ENCODE measurements around the gene IRAK2. TPM values are rescaled to one million over a fixed set of nuclear protein-coding genes. Genes with fewer than 3 reads are reported as not detected.

Gene IRAK2
- total RNA-seq, 5 donors from 2014 or later (not counting 1 experiment from before 2014, with no cell fraction given): 2.9 to 5.0 (median 3.7) TPM

- H3K36me3 ChIP-seq (ENCODE audit: control insufficient read depth in 2 of 2, extremely low read depth in 1 of 2, insufficient read depth in 1 of 2, low read length in 1 of 2): peaks cover 13 to 35% of the 10 kb centered on the region in 2 donors
- no peak overlapping the region for H3K4me3 ChIP-seq (ENCODE audit: control insufficient read depth in 1 of 2, extremely low read depth in 1 of 2, low read length in 1 of 2)
- 99% methylated on average over 17 of the region's 18 CpGs for WGBS (ENCODE audit: insufficient coverage)
- POLR2A ChIA-PET: interaction anchor here in 1 of 2 donors (0.6 kb wide), 1 partner anchor 1328 kb away, joined by 3 read pairs; the partner anchor contains the start of gene RAD18
- DNase-seq: no peak
- Mint-ChIP-seq H3K4me1 (peaks cover 10 to 21% (median 18%) of the 10 kb centered on the region in 3 donors), H3K4me3 (no peak overlapping the region), H3K36me3 (peaks cover 25% of the 10 kb centered on the region), H3K27ac (no peak overlapping the region), H3K9me3 (no peaks in the 10 kb centered on the region), H3K27me3 (no peaks in the 10 kb centered on the region)
- no peak overlapping the region for H3K27ac ChIP-seq (ENCODE audit: low read length)
- CTCF ChIA-PET: interaction anchor here in 1 of 2 donors (0.8 kb wide), 1 partner anchor 27 kb away, joined by 3 read pairs; no protein-coding TSS in a partner anchor
- no peak for ATAC-seq (replicated peaks in 1 of 4)
- H3K4me1 ChIP-seq (ENCODE audit: control insufficient read depth in 1 of 2, extremely low read depth in 1 of 2, insufficient read depth in 2 of 2, low read length in 2 of 2): peaks cover 0 to 8% of the 10 kb centered on the region in 2 experiments
- H3K9me3 ChIP-seq: no peaks in the 10 kb centered on the region
- H3K27me3 ChIP-seq (replicated peaks in 1 of 2; ENCODE audit: control insufficient read depth in 2 of 2, extremely low read depth in 1 of 2, insufficient read depth in 2 of 2, low read length in 1 of 2): no peaks in the 10 kb centered on the region
Measured at GRCh38 chr3:10290481-10291176, 125.9 kb downstream of the IRAK2 start.

DNA sequence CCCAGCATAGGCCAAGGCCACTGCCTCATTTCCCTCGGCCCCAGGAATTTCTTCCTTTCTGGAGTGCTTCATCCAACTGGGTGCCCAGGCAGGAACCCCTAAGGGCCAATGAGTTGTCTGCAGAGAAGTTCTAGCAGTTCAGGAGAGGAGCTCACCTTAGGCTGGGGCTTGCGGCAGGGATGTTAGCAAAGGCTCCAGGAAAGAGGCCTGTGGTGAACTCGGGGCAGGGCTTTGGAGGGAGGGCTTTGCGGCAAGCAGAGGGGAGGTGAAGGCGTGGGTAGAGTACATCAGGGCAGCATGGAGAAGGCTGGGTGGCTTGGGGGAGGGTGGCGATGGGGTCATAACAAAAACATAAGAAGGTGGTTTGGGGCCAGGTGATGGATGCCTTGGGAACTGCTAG lies 126.9 kb downstream of the IRAK2 start:
- H3K27ac ChIP-seq (ENCODE audit: low read length): no peak overlapping the region
- H3K36me3 ChIP-seq (ENCODE audit: control insufficient read depth in 2 of 2, extremely low read depth in 1 of 2, insufficient read depth in 1 of 2, low read length in 1 of 2): peaks cover 13 to 37% of the 10 kb centered on the region in 2 donors
- peaks cover 0 to 8% of the 10 kb centered on the region in 2 experiments for H3K4me1 ChIP-seq (ENCODE audit: control insufficient read depth in 1 of 2, extremely low read depth in 1 of 2, insufficient read depth in 2 of 2, low read length in 2 of 2)
- Mint-ChIP-seq H3K4me3 (no peak overlapping the region), H3K27me3 (no peaks in the 10 kb centered on the region), H3K9me3 (no peaks in the 10 kb centered on the region), H3K36me3 (peaks cover 28% of the 10 kb centered on the region), H3K27ac (peak overlapping the region; percentile 28 to 36), H3K4me1 (peaks cover 8 to 18% (median 18%) of the 10 kb centered on the region in 3 donors)
- POLR2A ChIA-PET: no interaction called here
- ATAC-seq (replicated peaks in 1 of 4) (no peak), DNase-seq (no peak)
- H3K4me3 ChIP-seq (ENCODE audit: control insufficient read depth in 1 of 2, extremely low read depth in 1 of 2, low read length in 1 of 2): no peak overlapping the region
- WGBS (ENCODE audit: insufficient coverage): 80% methylated on average over 6 of the region's 6 CpGs
- no peaks in the 10 kb centered on the region for H3K27me3 ChIP-seq (replicated peaks in 1 of 2; ENCODE audit: control insufficient read depth in 2 of 2, extremely low read depth in 1 of 2, insufficient read depth in 2 of 2, low read length in 1 of 2)
- CTCF ChIA-PET: no interaction called here
- no peaks in the 10 kb centered on the region for H3K9me3 ChIP-seq

- Histone ChIP-seq H3K4me3 (ENCODE audit: control insufficient read depth in 1 of 2, extremely low read depth in 1 of 2, low read length in 1 of 2) (no peak within 1 kb of the TSS), H3K36me3 (ENCODE audit: control insufficient read depth in 2 of 2, extremely low read depth in 1 of 2, insufficient read depth in 1 of 2, low read length in 1 of 2) (peaks cover 13 to 32% of the 10 kb centered on the region in 2 donors), H3K9me3 (no peaks in the 10 kb centered on the region), H3K27ac (ENCODE audit: low read length) (no peak within 1 kb of the TSS), H3K4me1 (ENCODE audit: control insufficient read depth in 1 of 2, extremely low read depth in 1 of 2, insufficient read depth in 2 of 2, low read length in 2 of 2) (peaks cover 0 to 8% of the 10 kb centered on the region in 2 experiments), H3K27me3 (replicated peaks in 1 of 2; ENCODE audit: control insufficient read depth in 2 of 2, extremely low read depth in 1 of 2, insufficient read depth in 2 of 2, low read length in 1 of 2) (no peaks in the 10 kb centered on the region)
- CTCF ChIA-PET: interaction anchor here (0.5 kb wide), 2 partner anchors 133 to 169 kb away, joined by 3 to 7 read pairs; no protein-coding TSS in a partner anchor
- no peaks in the 10 kb centered on the region for H3K27me3 Mint-ChIP-seq
- DNase-seq: peak in 6 of 35 experiments; percentile 3 to 38 (median 12)
- peak within 1 kb of the TSS in 1 of 3 donors; percentile 0 for H3K4me3 Mint-ChIP-seq
- H3K9me3 Mint-ChIP-seq: no peaks in the 10 kb centered on the region
- H3K27ac Mint-ChIP-seq: peak within 1 kb of the TSS; percentile 50 to 69
- 68% methylated on average over 4 of the region's 12 CpGs for WGBS (ENCODE audit: insufficient coverage)
- peaks cover 30% of the 10 kb centered on the region for H3K36me3 Mint-ChIP-seq
- peaks cover 8 to 18% (median 15%) of the 10 kb centered on the region in 3 donors for H3K4me1 Mint-ChIP-seq
- POLR2A ChIA-PET: no interaction called here
- peak in 3 of 4 experiments; percentile 20 to 52 (median 24) for ATAC-seq (replicated peaks in 1 of 4)
Measured at GRCh38 chr3:10292505-10293419, 128.0 kb downstream of the IRAK2 start, which contains the start of gene GHRL. GHRL (minus strand) TSS chr3:10292947; CDS start chr3:10290180, 2,767 bp downstream.

Other genes starting within 250 kb of the IRAK2 start
- gene IL17RC, start 247.8 kb upstream of the IRAK2 start, total RNA-seq: 1 to 10 TPM in 2 of 5 donors, under 1 TPM in 3; 0.54 to 1.2 (median 0.80) TPM
- gene CRELD1, start 231.1 kb upstream of the IRAK2 start, total RNA-seq: 10 to 100 TPM; 23.0 to 55.2 (median 48.0) TPM
- gene PRRT3, start 212.5 kb upstream of the IRAK2 start, total RNA-seq: 10 to 100 TPM in 2 of 5 donors, 1 to 10 TPM in 3; 6.6 to 10.5 (median 9.2) TPM
- gene EMC3, start 178.1 kb upstream of the IRAK2 start, total RNA-seq: 10 to 100 TPM; 33.8 to 47.7 (median 36.6) TPM
- gene FANCD2, start 138.5 kb upstream of the IRAK2 start, total RNA-seq: 10 to 100 TPM; 15.4 to 22.5 (median 18.2) TPM
- gene FANCD2OS, start 56.7 kb upstream of the IRAK2 start, total RNA-seq: not detected
- 10 to 100 TPM; 53.9 to 74.9 (median 60.9) TPM for gene BRK1, start 49.2 kb upstream of the IRAK2 start, total RNA-seq
- 10 to 100 TPM; 57.2 to 75.0 (median 59.8) TPM for gene VHL, start 23.1 kb upstream of the IRAK2 start, total RNA-seq
- 10 to 100 TPM; 58.9 to 82.3 (median 79.9) TPM for gene TATDN2, start 83.5 kb downstream of the IRAK2 start, total RNA-seq
- 1 to 10 TPM in 1 of 5 donors, under 1 TPM in 3, not detected in 1; 0.29 to 1.7 (median 0.61) TPM for gene GHRL, start 128.0 kb downstream of the IRAK2 start, total RNA-seq
- gene SEC13, start 156.2 kb downstream of the IRAK2 start, total RNA-seq: 10 to 100 TPM; 64.4 to 82.4 (median 71.3) TPM